ENCODE data around the gene MTHFD1. TPM values are rescaled to one million over a fixed set of nuclear protein-coding genes. Genes with fewer than 3 reads are reported as not detected.
A peak's percentile ranks its signal among the peaks of the same experiment; 100 is the strongest.
"Not testable (repeated sequence)": the region's sequence is repeated elsewhere in the genome, so short reads cannot be mapped to it uniquely, and the experiment has no call there.

MTHFD1 gene
- total RNA-seq, 3 donors from 2014 or later: 35.9 to 73.3 (median 37.3) TPM

DNA sequence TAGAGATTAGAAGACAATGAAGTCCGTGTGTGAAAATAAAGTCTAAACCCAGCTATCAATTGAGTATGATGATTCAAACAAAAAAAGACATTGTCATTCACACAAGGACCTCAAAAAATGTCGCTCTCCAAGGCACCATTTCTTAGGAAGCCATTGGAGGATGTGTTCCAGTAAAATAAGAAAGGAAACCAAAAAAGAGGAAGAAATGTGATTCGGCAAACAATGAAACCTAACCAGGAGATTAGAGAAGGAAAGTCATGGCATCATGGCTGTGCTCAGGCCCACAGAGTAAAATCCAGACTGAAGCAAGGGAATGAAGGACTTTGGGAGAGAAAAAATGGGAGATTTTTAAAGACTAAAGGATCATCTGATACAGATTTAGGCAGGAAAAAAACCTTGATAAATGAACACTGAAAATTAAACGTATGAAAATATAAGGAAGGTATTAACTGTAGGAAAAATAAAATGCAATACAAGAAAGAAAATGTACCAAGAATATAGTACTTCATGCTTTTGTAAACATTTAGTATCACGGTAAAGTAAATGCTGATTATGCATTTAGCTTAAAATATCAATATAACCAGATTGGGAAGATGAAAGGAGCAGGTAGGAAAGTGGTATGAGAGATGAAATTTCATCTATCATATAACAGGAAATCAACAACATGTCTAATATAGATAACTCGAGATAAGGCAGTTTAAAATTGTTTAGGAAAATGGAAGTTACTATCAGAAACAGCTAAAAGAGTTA lies 38.2 kb upstream of the MTHFD1 start:
- ATAC-seq (no peak), DNase-seq (no peak)
- Histone ChIP-seq H3K4me1 (ENCODE audit: low read depth) (no peaks in the 10 kb centered on the region), H3K36me3 (ENCODE audit: low read depth) (no peaks in the 10 kb centered on the region), H3K9me3 (no peaks in the 10 kb centered on the region), H3K4me3 (no peak overlapping the region)
- intact Hi-C loops (cut with DNase I, micrococcal nuclease): loop anchor here in 1 of 2 donors (10.0 kb wide), 1 partner anchor 125 kb away; no protein-coding TSS in a partner anchor
- TF ChIP-seq, protein P1, sequence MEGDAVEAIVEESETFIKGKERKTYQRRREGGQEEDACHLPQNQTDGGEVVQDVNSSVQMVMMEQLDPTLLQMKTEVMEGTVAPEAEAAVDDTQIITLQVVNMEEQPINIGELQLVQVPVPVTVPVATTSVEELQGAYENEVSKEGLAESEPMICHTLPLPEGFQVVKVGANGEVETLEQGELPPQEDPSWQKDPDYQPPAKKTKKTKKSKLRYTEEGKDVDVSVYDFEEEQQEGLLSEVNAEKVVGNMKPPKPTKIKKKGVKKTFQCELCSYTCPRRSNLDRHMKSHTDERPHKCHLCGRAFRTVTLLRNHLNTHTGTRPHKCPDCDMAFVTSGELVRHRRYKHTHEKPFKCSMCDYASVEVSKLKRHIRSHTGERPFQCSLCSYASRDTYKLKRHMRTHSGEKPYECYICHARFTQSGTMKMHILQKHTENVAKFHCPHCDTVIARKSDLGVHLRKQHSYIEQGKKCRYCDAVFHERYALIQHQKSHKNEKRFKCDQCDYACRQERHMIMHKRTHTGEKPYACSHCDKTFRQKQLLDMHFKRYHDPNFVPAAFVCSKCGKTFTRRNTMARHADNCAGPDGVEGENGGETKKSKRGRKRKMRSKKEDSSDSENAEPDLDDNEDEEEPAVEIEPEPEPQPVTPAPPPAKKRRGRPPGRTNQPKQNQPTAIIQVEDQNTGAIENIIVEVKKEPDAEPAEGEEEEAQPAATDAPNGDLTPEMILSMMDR (IDR thresholded peaks at IDR 0.05): no peak

DNA sequence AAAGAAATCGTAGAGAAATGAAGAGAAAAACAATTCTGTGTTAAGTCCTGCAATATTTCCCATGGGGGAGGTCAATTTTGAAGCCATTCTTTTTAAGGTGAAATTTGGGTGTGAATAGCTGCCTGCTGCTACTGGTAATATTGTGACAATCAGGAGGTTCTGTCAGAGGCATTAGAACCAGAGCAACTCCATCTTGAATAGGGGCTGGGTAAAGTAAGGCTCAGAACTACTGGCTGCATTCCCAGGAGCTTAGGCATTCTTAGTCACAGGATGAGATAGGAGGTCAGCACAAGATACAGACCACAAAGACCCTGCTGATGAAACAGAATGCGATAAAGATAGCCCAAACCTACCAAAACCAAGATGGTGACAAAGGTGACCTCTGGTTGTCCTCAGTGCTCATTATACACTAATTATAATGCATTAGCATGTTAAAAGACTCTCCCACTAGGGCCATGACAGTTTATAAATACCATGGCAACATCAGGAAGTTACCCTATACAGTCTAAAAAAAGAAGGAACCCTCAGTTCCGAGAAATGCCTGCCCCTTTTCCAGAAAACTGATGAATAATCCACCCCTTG lies 24.8 kb upstream of the MTHFD1 start:
- Histone ChIP-seq H3K36me3 (ENCODE audit: low read depth) (no peaks in the 10 kb centered on the region), H3K4me1 (ENCODE audit: low read depth) (no peaks in the 10 kb centered on the region), H3K4me3 (no peak overlapping the region), H3K9me3 (no peaks in the 10 kb centered on the region)
- intact Hi-C loops (cut with DNase I, micrococcal nuclease): no loop called here
- TF ChIP-seq, protein P1 (IDR thresholded peaks at IDR 0.05): no peak
- DNase-seq (no peak), ATAC-seq (no peak)

DNA sequence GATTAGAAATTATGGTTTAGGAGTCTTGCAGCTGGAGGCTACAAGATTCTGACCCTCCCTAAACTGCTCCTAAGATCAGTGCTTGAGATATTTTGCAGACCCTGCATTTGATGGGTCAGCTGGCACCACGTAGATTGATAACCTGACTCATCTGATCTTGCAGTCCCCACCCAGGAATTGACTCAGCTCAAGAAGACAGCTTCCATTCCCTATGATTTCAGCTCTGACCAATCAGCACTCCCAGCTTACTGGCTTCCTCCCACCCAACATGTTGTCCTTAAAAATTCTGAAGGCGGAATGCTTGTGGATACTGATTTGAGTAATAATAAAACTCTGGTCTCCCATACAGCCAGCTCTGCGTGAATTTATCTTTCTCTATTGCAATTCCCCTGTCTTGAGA lies 23.2 kb upstream of the MTHFD1 start:
- H3K9me3 ChIP-seq: no peaks in the 10 kb centered on the region
- TF ChIP-seq, protein P1 (IDR thresholded peaks at IDR 0.05): no peak
- no peak for ATAC-seq
- DNase-seq: no peak
- intact Hi-C loops (cut with DNase I, micrococcal nuclease): no loop called here
- H3K4me3 ChIP-seq: no peak overlapping the region
- H3K36me3 ChIP-seq (ENCODE audit: low read depth): no peaks in the 10 kb centered on the region
- H3K4me1 ChIP-seq (ENCODE audit: low read depth): no peaks in the 10 kb centered on the region

DNA sequence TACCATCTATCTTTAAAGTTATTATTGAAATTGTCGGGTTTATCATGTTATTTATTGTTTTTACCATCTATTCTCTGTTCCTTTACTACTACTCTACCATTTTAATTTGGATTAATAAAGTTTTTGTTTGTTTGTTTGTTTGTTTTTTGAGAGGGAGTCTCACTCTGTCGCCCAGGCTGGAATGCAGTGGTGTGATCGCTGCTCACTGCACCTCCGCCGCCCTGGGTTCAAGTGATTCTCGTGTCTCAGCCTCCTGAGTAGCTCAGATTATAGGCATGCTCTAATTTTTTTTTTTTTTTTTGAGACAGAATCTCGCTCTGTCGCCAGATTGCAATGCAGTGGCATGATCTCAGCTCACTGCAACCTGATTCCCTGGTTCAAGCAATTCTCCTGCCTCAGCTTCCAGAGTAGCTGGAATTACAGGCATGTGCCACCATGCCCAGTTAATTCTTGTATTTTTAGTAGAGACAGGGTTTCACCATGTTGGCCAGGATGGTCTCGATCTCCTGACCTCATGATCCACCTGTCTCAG lies 22.7 kb upstream of the MTHFD1 start:
- H3K36me3 ChIP-seq (ENCODE audit: low read depth); H3K4me1 ChIP-seq (ENCODE audit: low read depth); DNase-seq; H3K9me3 ChIP-seq; ATAC-seq; intact Hi-C loops (cut with DNase I, micrococcal nuclease); H3K4me3 ChIP-seq: not testable (repeated sequence)

DNA sequence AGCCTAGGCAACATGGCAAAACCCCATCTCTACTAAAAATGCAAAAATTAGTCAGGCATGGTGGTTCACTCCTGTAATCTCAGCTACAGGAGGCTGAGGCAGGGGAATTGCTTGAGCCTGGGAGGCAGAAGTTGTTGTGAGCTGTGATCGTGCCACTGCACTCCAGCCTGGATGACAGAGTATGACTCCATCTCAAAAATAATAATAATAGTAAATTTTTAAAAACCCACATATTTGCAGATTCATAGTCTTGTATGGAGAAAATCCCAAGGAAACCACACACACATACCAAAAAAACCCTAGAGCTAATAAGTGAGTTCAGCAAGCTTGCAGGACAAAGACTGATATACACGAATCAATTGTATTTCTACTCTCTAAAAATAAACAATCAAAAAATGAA lies 19.0 kb upstream of the MTHFD1 start:
- H3K36me3 ChIP-seq (ENCODE audit: low read depth): no peaks in the 10 kb centered on the region
- ATAC-seq (no peak), DNase-seq (no peak)
- no peaks in the 10 kb centered on the region for H3K9me3 ChIP-seq
- intact Hi-C loops (cut with DNase I, micrococcal nuclease): no loop called here
- TF ChIP-seq, protein P1 (IDR thresholded peaks at IDR 0.05): no peak
- H3K4me1 ChIP-seq (ENCODE audit: low read depth): no peaks in the 10 kb centered on the region
- H3K4me3 ChIP-seq: no peak overlapping the region

DNA sequence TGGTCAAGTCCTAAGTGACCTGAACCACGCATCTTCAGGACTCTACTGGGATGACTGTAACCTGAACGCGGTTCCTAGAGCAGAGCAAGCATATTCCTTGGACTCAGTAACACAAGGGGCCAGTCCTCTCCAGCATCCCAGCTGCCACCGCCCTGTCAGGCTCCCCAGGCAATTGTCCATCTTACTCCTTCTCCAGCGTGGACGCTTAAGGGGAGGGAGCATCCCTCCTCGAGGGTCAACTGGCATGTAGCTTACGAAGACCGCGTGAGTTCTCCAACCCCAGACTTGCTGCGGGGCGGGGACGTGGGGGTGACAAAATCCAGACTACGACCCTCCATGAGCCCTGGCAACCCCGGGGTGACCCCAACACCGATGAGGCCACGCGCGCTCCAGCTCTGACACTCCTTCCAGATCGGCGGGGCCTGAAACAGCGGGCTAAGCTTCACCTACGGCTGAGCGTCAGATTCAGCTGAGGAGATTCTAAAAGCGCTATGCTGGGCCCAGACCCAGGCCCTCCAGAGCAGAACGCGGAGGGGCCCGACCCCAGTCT lies 846 bp upstream of the MTHFD1 start:
- Histone ChIP-seq H3K4me1 (ENCODE audit: low read depth) (peaks cover 9% of the 10 kb centered on the region), H3K4me3 (peak overlapping the region; percentile 51), H3K36me3 (ENCODE audit: low read depth) (no peaks in the 10 kb centered on the region), H3K9me3 (no peaks in the 10 kb centered on the region)
- DNase-seq: no peak
- ATAC-seq: peak; percentile 4
- intact Hi-C loops (cut with DNase I, micrococcal nuclease): no loop called here
- TF ChIP-seq, protein P1 (IDR thresholded peaks at IDR 0.05): no peak
